Stomach smooth muscle (tissue), 2 donors: ENCODE measurements around the gene TXNDC9.
"Not testable (repeated sequence)": the region's sequence is repeated elsewhere in the genome, so short reads cannot be mapped to it uniquely, and the experiment has no call there.

ENCODE experiments used
- H3K27ac ChIP-seq: one replicate; pipeline ENCODE4 v1.7.0; 2013; ENCODE audit warnings: mild to moderate bottlenecking, low read length, inconsistent platforms
- H3K27me3 ChIP-seq, 2 donors: one replicate each; pipeline ENCODE4 v1.7.0; 2013; ENCODE audit warnings: low read length in 2 of 2; ENCODE audit not compliant: insufficient read depth in 2 of 2, control insufficient read depth in 1 of 2
- H3K36me3 ChIP-seq, 2 donors: one replicate each; pipeline ENCODE4 v1.7.0; 2013; ENCODE audit warnings: low read length in 2 of 2; ENCODE audit not compliant: control insufficient read depth in 2 of 2, insufficient read depth in 2 of 2
- H3K4me1 ChIP-seq: one replicate; pipeline ENCODE4 v1.7.0; 2013; ENCODE audit warnings: low read length; ENCODE audit not compliant: control insufficient read depth, insufficient read depth
- H3K4me3 ChIP-seq, 2 donors: one replicate each; pipeline ENCODE4 v1.7.0; 2013; ENCODE audit warnings: low read length in 2 of 2
- H3K9ac ChIP-seq, 2 donors: one replicate each; pipeline ENCODE4 v1.7.0; 2013; ENCODE audit warnings: low read length in 2 of 2, mild to moderate bottlenecking in 1 of 2
- H3K9me3 ChIP-seq, 2 donors: one replicate each; pipeline ENCODE4 v1.7.0; 2013; ENCODE audit warnings: low read length in 2 of 2; ENCODE audit not compliant: control insufficient read depth in 2 of 2
- donor health status: healthy.
- donor health status: Pancreatic carcinoma.

The TXNDC9 gene, protein sequence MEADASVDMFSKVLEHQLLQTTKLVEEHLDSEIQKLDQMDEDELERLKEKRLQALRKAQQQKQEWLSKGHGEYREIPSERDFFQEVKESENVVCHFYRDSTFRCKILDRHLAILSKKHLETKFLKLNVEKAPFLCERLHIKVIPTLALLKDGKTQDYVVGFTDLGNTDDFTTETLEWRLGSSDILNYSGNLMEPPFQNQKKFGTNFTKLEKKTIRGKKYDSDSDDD

GRCh38 chr2:99335911-99336803 lies at the start of gene TXNDC9:
TSS of gene TXNDC9 (minus strand) at chr2:99336333. CDS start at chr2:99333210, 3,123 bp downstream.
- Histone ChIP-seq H3K9me3 (no peaks in the 10 kb centered on the region), H3K36me3 (peaks cover 9 to 11% of the 10 kb centered on the region in 2 donors), H3K9ac (peak within 1 kb of the TSS; percentile 91 to 96), H3K4me1 (peaks cover 13% of the 10 kb centered on the region), H3K27me3 (no peaks in the 10 kb centered on the region), H3K27ac (peak within 1 kb of the TSS; percentile 94), H3K4me3 (peak within 1 kb of the TSS; percentile 91 to 98)

DNA sequence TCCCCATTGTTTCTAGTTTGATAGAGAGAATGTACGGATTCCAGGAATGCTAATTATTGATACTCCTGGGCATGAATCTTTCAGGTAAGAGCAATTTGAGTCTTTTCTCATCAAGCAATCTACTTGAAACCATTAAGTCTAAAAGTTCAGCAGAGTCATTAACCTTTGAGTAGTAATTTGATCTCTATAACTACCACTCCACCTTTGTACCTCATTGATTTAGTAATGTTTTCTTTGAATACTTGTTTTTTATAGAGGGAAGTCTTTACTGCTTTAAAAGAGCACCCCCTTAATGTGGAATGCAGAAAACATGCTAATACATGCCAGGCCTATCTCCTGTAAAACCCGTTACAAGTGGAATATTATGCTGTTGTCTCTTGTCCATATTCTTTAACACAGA lies 46.0 kb upstream of the TXNDC9 start:
- Histone ChIP-seq H3K27ac (no peak overlapping the region), H3K4me3 (no peak overlapping the region), H3K36me3 (peaks cover 19 to 33% of the 10 kb centered on the region in 2 donors), H3K9ac (no peak overlapping the region), H3K9me3 (no peaks in the 10 kb centered on the region), H3K27me3 (no peaks in the 10 kb centered on the region), H3K4me1 (no peaks in the 10 kb centered on the region)

DNA sequence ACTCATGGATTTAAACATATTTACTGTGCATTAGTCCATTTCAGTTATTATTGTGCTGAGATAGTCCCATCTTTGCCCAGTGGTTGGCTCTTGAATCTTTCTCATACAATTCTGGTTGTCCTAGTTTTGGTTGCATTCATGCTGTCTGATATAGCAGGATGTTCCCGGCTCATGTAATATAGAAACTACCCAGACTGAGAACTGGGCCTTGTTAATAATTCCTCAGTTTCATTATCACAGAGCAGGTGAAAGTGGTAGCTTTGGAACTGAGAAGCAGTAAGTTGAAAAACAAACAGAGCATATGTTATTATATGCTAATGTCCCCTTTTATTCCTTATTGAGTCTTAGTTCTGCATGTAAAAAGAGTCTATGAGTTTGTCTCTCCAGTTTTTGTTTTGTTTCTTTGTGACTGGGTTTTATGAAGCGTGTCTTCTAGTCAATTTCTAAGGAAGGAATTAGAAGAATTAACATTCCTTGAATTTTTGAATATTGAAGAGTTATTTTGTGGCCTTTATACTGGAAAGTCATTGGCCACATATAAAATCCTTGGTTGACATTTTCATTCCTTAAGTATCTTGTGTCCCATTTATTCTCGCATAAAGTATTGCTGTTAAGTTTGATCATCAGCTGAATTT lies 44.4 kb upstream of the TXNDC9 start:
- H3K27me3 ChIP-seq, result no peaks in the 10 kb centered on the region
- H3K4me3 ChIP-seq, result no peak overlapping the region
- peaks cover 19 to 40% of the 10 kb centered on the region in 2 donors for H3K36me3 ChIP-seq
- H3K27ac ChIP-seq, result no peak overlapping the region
- H3K9ac ChIP-seq, result no peak overlapping the region
- no peaks in the 10 kb centered on the region for H3K4me1 ChIP-seq
- H3K9me3 ChIP-seq, result no peaks in the 10 kb centered on the region

GRCh38 chr2:99377879-99378278 lies 41.7 kb upstream of the TXNDC9 start:
- Histone ChIP-seq H3K27ac (no peak overlapping the region), H3K4me3 (no peak overlapping the region), H3K9ac (no peak overlapping the region), H3K9me3 (no peaks in the 10 kb centered on the region), H3K36me3 (peaks cover 22 to 44% of the 10 kb centered on the region in 2 donors), H3K27me3 (no peaks in the 10 kb centered on the region), H3K4me1 (no peaks in the 10 kb centered on the region)

GRCh38 chr2:99376254-99376864 lies 40.2 kb upstream of the TXNDC9 start:
- peaks cover 24 to 43% of the 10 kb centered on the region in 2 donors for H3K36me3 ChIP-seq
- H3K9ac ChIP-seq, result no peak overlapping the region
- no peaks in the 10 kb centered on the region for H3K9me3 ChIP-seq
- H3K27ac ChIP-seq, result no peak overlapping the region
- no peaks in the 10 kb centered on the region for H3K27me3 ChIP-seq
- no peak overlapping the region for H3K4me3 ChIP-seq
- H3K4me1 ChIP-seq, result no peaks in the 10 kb centered on the region

- Histone ChIP-seq H3K9ac (no peak overlapping the region), H3K27me3 (no peaks in the 10 kb centered on the region), H3K9me3 (no peaks in the 10 kb centered on the region), H3K4me1 (no peaks in the 10 kb centered on the region), H3K36me3 (peaks cover 28 to 40% of the 10 kb centered on the region in 2 donors), H3K27ac (no peak overlapping the region), H3K4me3 (no peak overlapping the region)
These were observed 38.6 kb upstream of the TXNDC9 start for GRCh38 chr2:99374747-99375146.

- no peaks in the 10 kb centered on the region for H3K4me1 ChIP-seq
- peaks cover 20 to 39% of the 10 kb centered on the region in 2 donors for H3K36me3 ChIP-seq
- no peak overlapping the region for H3K27ac ChIP-seq
- H3K9me3 ChIP-seq, result no peaks in the 10 kb centered on the region
- H3K4me3 ChIP-seq, result no peak overlapping the region
- no peak overlapping the region for H3K9ac ChIP-seq
- no peaks in the 10 kb centered on the region for H3K27me3 ChIP-seq
These were observed 37.0 kb upstream of the TXNDC9 start for GRCh38 chr2:99373144-99373543.

- H3K36me3 ChIP-seq, result peaks cover 31 to 56% of the 10 kb centered on the region in 2 donors
- H3K4me1 ChIP-seq, H3K27ac ChIP-seq, H3K9ac ChIP-seq, H3K4me3 ChIP-seq, H3K27me3 ChIP-seq, H3K9me3 ChIP-seq: not testable (repeated sequence)
These were observed 32.7 kb upstream of the TXNDC9 start for GRCh38 chr2:99368854-99369253.

DNA sequence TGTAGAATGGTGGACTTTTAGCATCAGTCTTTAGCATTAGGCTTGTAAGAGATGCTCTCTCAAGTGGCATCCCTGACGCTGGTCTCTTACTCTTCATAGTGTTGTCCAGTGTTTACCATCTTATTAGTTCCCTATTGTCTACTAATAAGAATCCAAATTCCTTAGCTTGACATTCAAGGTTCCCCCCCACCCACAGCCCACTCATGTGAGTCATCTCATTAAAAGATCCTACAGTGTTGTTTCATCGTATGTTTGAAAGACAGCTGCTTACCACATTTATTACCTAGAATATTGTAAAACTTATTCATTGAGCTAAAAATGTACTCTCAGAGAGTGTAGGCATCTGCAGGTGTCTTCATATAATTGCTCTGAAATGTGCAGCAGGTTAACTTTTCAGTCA lies 29.5 kb upstream of the TXNDC9 start:
- Histone ChIP-seq H3K9me3 (no peaks in the 10 kb centered on the region), H3K4me1 (no peaks in the 10 kb centered on the region)

DNA sequence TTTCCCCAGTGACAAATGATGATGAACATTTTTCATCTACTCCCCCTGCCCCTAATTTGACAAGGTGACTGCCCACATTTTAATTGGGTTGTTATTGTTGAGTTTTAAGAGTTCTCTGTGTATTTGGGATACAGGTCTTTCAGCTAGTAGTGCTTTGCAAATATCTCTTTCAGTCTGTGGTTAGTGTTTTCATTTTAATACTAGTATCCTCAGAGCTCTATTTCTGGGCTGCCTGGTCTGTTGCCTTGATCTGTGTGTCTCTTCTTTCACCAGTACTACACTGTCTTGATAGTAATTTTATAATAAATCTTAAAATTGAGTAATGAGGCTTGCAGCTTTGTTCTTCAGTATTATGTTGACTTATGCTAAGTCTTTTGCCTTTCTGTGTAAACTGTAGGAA lies 20.7 kb upstream of the TXNDC9 start:
- H3K4me1 ChIP-seq, result no peaks in the 10 kb centered on the region
- no peak overlapping the region for H3K4me3 ChIP-seq
- no peak overlapping the region for H3K27ac ChIP-seq
- no peaks in the 10 kb centered on the region for H3K9me3 ChIP-seq
- H3K9ac ChIP-seq, result no peak overlapping the region
- H3K36me3 ChIP-seq, result peaks cover 0 to 3% of the 10 kb centered on the region in 2 donors
- no peaks in the 10 kb centered on the region for H3K27me3 ChIP-seq

More for the DNA sequence above, 29.5 kb upstream of the TXNDC9 start:
- Histone ChIP-seq H3K36me3 (peaks cover 31 to 58% of the 10 kb centered on the region in 2 donors), H3K27ac (no peak overlapping the region), H3K4me3 (no peak overlapping the region), H3K9ac (no peak overlapping the region), H3K27me3 (no peaks in the 10 kb centered on the region)
